Aorta (tissue), 5 donors: ENCODE measurements around the gene CDC23. TPM values are rescaled to one million over a fixed set of nuclear protein-coding genes. Genes with fewer than 3 reads are reported as not detected.

ENCODE experiments used
- ATAC-seq: fragments of 200-7000 bp; cut with Tn5 transposase; one replicate; pipeline ENCODE4 v1.9.1; 2022; ENCODE audit warnings: moderate library complexity; ENCODE audit not compliant: low FRiP score
- DNase-seq, 2 donors: peaks; one replicate each; pipeline ENCODE4 v3.0.0-alpha.2; 2020
- H3K27ac ChIP-seq, 2 donors: one replicate each; pipeline ENCODE4 v1.5.1; 2013; ENCODE audit warnings: low read length in 2 of 2, mild to moderate bottlenecking in 2 of 2, moderate library complexity in 2 of 2, control low read depth in 1 of 2, inconsistent platforms in 1 of 2, low read depth in 1 of 2
- H3K27me3 ChIP-seq, 2 donors: one replicate each; pipeline ENCODE4 v1.6.1; 2013; ENCODE audit warnings: control low read depth in 1 of 2, low read length in 1 of 2, mild to moderate bottlenecking in 1 of 2, moderate library complexity in 1 of 2; ENCODE audit not compliant: insufficient read depth in 2 of 2, control insufficient read depth in 1 of 2
- H3K36me3 ChIP-seq, 2 donors: one replicate each; pipeline ENCODE4 v1.6.1; 2013; ENCODE audit warnings: control low read depth in 1 of 2, low read length in 1 of 2, mild to moderate bottlenecking in 1 of 2; ENCODE audit not compliant: insufficient read depth in 2 of 2, control insufficient read depth in 1 of 2
- H3K4me1 ChIP-seq, 2 donors: one replicate each; pipeline ENCODE4 v1.6.1; 2013; ENCODE audit warnings: low read length in 2 of 2, control low read depth in 1 of 2, mild to moderate bottlenecking in 1 of 2, moderate library complexity in 1 of 2; ENCODE audit not compliant: insufficient read depth in 2 of 2, control insufficient read depth in 1 of 2
- H3K4me3 ChIP-seq, 2 donors: one replicate each; pipeline ENCODE4 v1.5.1; 2013; ENCODE audit warnings: low read length in 2 of 2, control low read depth in 1 of 2, mild to moderate bottlenecking in 1 of 2
- H3K9me3 ChIP-seq: one replicate; pipeline ENCODE4 v1.6.1; 2013; ENCODE audit warnings: mild to moderate bottlenecking, low read length; ENCODE audit not compliant: control insufficient read depth
- WGBS, 2 donors: extraction: QIAGEN DNeasy Blood & Tissue Kit; methylation state at CpG; one replicate each; pipeline ENCODE4 v1.1.7; 2013; 5-methylcytosine and 5-hydroxymethylcytosine counted together
- intact Hi-C, 2 donors: fragments of 100-400 bp; cut with DNase I; formaldehyde crosslinking; loops; one replicate each; pipeline versions ENCODE4 v1.14.2 to v1.15.0; 2022
- polyA plus RNA-seq, 2 donors: library from polyadenylated mRNA; stranded (reverse); fragments of 200-250 nt; gene quantifications; one replicate each; pipeline ENCODE4 v1.2.3, GENCODE V29; 2013
- total RNA-seq, 2 donors: library from RNA; stranded (reverse); fragmentation: NEBNext Ultra II Directional; extraction: Animal tissue kit (Norgen Biotek cat#: 25700); gene quantifications; one replicate each; pipeline ENCODE4 v1.2.1, GENCODE V29; 2021
- donor health status: healthy with polysubstance abuse.
- donor health status: Bipolar disorder and iron deficiency.
- donor health status: DM: no; HTN: no; CAD: no.
- donor health status: DM: no; HTN: no; CAD: no.
- donor health status: DM: yes; HTN: yes; CAD: no.

Gene CDC23
- total and polyA plus RNA-seq, 4 donors: 5.8 to 21.1 (median 16.7) TPM

DNA sequence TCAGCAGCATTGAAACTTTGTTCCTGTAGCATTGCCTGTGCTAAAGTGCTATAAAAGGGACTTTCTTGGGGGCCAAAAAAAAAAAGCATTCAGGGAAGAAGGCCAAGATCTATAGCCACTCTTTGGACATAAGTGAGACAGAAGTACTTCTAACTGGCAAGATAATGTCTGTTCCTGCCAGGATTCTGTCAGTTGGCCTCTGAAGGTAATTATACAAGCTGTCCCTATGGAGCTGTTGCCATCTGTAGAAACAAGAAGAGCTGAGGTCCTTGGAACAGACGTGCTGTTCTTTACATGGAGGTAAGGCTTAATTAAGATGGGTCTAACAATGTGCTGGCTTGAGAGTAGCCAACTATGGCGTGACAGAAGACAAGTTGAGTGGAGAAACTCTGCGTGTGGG is 24.5 kb downstream of the CDC23 start:
- DNase-seq: no peak
- no peak for ATAC-seq
- Histone ChIP-seq H3K9me3 (no peaks in the 10 kb centered on the region), H3K36me3 (peaks cover 15 to 16% of the 10 kb centered on the region in 2 donors), H3K27ac (no peak overlapping the region), H3K4me3 (no peak overlapping the region), H3K4me1 (no peaks in the 10 kb centered on the region), H3K27me3 (no peaks in the 10 kb centered on the region)
- intact Hi-C loops: no loop called here
- WGBS, 2 donors: 77 to 80% methylated on average over 3 of the region's 3 CpGs

DNA sequence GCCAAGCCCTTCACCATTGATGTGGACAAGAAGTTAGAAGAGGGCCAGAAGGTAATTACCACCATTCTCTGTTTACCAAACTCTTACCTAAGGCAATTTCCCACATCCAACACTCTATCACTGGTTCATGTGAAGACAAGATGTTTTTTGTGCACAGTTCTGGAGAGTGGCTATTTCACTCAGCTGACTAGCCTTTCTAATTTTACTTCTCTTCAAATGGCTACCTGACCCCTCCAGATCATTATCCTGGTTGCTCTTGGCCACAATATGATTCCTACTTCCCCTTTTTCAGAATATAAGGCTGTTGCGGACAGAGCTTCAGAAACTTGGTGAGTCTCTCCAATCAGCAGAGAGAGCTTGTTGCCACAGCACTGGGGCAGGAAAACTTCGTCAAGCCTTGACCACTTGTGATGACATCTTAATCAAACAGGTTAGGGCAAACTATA is 27.1 kb downstream of the CDC23 start:
- ATAC-seq (no peak), DNase-seq (no peak)
- H3K36me3 ChIP-seq: peaks cover 11% of the 10 kb centered on the region in 2 donors
- no peaks in the 10 kb centered on the region for H3K4me1 ChIP-seq
- H3K27ac ChIP-seq: no peak overlapping the region
- H3K9me3 ChIP-seq: no peaks in the 10 kb centered on the region
- WGBS, 2 donors: 84 to 87% methylated on average over 2 of the region's 2 CpGs
- intact Hi-C loops: no loop called here
- H3K27me3 ChIP-seq: no peaks in the 10 kb centered on the region
- H3K4me3 ChIP-seq: no peak overlapping the region

DNA sequence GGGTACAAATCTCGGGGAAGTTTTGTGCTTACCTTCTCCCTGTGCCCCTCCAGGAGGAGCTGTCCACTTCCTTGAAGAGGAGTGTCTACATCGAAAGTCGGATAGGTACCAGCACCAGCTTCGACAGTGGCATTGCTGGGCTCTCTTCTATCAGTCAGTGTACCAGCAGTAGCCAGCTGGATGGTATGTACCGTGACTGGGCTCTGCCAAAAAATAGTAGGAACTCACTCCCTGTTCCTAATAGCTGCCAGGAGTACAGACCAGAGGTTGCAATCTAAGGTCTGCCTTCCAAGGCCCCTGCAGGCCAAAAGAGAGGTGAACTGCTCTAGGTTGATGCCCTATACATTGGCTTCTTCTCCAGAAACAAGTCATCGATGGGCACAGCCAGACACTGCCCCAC is 30.3 kb downstream of the CDC23 start:
- 85 to 86% methylated on average over 6 of the region's 6 CpGs for whole genome bisulfite sequencing, 2 donors
- Histone ChIP-seq H3K27ac (no peak overlapping the region), H3K4me1 (no peaks in the 10 kb centered on the region), H3K4me3 (no peak overlapping the region), H3K36me3 (peaks cover 4% of the 10 kb centered on the region in 2 donors), H3K27me3 (no peaks in the 10 kb centered on the region), H3K9me3 (no peaks in the 10 kb centered on the region)
- no peak for DNase-seq
- intact Hi-C loops: no loop called here
- ATAC-seq: no peak

DNA sequence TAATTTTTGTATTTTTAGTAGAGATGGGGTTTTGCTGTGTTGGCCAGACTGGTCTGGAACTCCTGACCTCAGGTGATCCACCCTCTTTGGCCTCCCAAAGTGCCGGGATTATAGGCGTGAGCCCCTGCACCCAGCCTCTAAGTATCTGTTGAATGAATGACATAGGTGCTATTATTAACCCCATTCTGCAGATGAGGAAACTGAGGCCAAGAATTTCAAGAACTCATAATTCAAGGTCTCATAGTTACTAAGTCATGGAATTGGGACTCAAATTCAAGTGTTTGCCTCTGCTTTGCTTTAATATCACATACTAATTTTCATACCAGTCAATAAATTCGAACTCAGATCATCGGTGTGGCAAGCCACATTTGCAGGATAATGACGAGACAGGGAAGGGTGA is 32.3 kb downstream of the CDC23 start:
- Histone ChIP-seq H3K36me3 (peaks cover 4% of the 10 kb centered on the region in 2 donors), H3K27ac (no peak overlapping the region), H3K9me3 (no peaks in the 10 kb centered on the region), H3K4me3 (no peak overlapping the region), H3K4me1 (no peaks in the 10 kb centered on the region), H3K27me3 (no peaks in the 10 kb centered on the region)
- 91 to 92% methylated on average over 5 of the region's 5 CpGs for WGBS, 2 donors
- ATAC-seq (no peak), DNase-seq (no peak)
- intact Hi-C loops: no loop called here

DNA sequence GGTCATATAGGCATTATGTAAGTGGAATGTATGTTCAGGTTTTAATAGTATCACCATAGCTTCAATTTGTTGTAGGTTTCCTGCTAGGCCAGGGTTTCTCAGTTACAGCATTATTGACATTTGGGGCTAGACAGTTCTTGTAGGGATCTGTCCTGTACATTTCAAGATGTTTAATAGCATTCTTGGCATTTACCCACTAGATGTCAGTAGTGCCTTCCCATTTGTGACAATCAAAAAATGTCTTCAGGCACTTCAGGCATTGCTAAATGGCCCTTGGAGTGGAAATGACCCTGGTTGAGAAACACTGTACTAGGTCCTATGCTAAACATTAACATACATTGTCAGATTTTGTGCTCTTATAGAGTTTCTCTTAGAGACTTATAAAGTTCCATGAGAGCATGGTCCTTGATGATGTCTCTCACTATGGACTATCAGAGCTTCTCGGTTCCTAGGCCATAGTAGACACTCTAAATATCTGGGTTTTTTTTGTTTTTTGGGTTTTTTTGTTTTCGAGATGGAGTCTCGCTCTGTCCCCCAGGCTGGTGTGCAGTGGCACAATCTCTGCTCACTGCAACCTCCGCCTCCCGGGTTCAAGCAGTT is 32.8 kb downstream of the CDC23 start:
- Histone ChIP-seq H3K4me3 (no peak overlapping the region), H3K9me3 (no peaks in the 10 kb centered on the region), H3K27me3 (no peaks in the 10 kb centered on the region), H3K36me3 (peaks cover under 1 to 2% of the 10 kb centered on the region in 2 donors), H3K4me1 (no peaks in the 10 kb centered on the region), H3K27ac (no peak overlapping the region)
- WGBS, 2 donors: 73 to 74% methylated on average over 5 of the region's 5 CpGs
- intact Hi-C loops: no loop called here
- ATAC-seq (no peak), DNase-seq (no peak)

DNA sequence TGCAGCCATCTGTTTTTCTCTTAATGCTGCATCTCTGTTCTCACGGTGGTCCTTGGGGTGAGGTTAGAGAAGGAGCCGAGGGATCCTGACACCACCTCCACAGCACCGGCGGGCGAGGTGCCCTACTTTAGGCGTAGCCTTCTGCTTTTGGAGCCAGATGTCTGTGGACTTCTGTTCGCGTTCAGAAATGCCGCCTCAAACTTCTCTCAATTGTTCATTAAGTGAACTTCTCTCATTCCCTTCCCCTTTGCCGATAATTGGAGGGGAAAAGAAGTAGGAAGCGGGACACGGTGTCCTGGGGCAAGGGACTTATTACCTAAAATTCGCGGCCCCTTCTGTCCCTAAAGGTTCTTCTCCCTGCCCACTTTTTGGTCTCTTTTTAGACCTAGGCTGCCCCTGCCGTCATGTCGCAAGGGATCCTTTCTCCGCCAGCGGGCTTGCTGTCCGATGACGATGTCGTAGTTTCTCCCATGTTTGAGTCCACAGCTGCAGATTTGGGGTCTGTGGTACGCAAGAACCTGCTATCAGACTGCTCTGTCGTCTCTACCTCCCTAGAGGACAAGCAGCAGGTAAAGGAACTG is 33.8 kb downstream of the CDC23 start:
- DNase-seq (no peak), ATAC-seq (no peak)
- peaks cover 0 to 1% of the 10 kb centered on the region in 2 donors for H3K36me3 ChIP-seq
- H3K27me3 ChIP-seq: no peaks in the 10 kb centered on the region
- H3K4me1 ChIP-seq: no peaks in the 10 kb centered on the region
- H3K27ac ChIP-seq: no peak overlapping the region
- 1% methylated on average over 23 of the region's 23 CpGs for whole genome bisulfite sequencing, 2 donors
- intact Hi-C loops: no loop called here
- no peaks in the 10 kb centered on the region for H3K9me3 ChIP-seq
- H3K4me3 ChIP-seq: no peak overlapping the region

DNA sequence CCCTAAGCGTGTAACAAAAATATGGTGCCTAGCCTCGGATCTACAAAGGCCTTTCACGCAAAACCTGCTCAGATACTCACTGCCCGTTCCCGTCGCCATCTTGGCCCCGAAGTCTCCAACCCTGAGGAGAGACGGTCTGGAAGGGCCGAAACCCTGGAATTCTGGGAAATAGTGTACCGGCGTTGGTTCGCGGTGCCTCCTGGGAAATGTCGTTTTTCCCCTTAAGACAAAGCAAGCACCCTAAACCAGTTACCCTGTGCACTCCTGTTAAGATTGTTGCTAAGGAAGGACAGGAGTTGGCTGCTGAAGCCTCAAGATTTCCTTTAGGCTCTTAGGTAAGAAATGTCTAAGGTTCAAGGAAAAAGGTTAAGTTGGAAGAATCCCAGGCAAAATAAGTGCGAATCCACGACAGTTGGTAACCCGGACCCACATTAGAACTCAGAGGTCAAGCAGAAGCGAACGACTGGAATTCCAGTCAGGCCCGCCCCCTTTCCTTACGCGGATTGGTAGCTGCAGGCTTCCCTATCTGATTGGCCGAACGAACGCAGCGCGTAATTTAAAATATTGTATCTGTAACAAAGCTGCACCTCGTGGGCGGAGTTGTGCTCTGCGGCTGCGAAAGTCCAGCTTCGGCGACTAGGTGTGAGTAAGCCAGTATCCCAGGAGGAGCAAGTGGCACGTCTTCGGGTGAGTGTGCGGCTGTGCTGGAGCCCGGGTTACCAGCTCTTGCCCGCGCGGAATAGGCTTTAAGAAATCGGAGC is 34.4 kb downstream of the CDC23 start, which contains the start of the genes BRD8 and KIF20A:
TSS of gene BRD8 (minus strand) at position 115 of the 761 bp plus-strand sequence. CDS start at position 99, 16 bp downstream.
TSS of gene KIF20A (plus strand) at position 597 of the 761 bp plus-strand sequence. CDS start 569 bp downstream, outside the sequence.
- peak; percentile 95 to 98 for DNase-seq
- intact Hi-C loops: no loop called here
- Histone ChIP-seq H3K27ac (peak within 1 kb of the TSS in 1 of 2 donors; percentile 80), H3K4me1 (no peaks in the 10 kb centered on the region), H3K9me3 (no peaks in the 10 kb centered on the region), H3K4me3 (peak within 1 kb of the TSS; percentile 76 to 94), H3K27me3 (no peaks in the 10 kb centered on the region), H3K36me3 (peaks cover 0 to 2% of the 10 kb centered on the region in 2 donors)
- ATAC-seq: peak; percentile 98
- 0% methylated on average over 41 of the region's 41 CpGs for WGBS, 2 donors

DNA sequence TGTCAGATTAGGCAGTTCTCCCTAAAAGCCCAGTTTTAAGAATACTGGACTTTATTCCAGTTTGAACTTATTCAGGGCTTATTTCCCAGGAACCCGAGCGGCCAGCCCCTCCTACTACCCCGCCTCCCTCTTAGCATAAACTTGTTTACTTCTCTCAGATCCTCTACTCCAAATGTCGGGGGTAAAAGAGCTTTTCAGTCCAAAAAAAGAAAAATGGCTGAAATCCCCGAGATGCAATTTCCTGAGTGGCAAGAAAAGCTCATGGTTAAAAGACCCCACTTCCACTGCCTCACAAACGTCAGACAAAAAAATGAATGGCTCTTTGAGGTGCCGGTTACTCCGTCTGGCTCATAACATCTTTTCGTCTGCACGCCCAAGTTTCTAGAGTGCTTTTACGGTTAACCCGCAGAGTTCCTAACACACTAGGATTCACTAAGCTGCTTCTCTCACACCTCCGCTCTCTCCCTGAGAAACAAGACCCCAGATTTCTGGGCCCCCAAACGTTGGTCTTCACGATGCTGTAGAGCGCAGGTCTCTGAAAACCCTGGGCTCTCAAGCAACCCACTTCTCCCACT is 35.1 kb downstream of the CDC23 start:
- H3K27ac ChIP-seq: peak overlapping the region in 1 of 2 donors; percentile 80

More for the DNA sequence above, 35.1 kb downstream of the CDC23 start:
- H3K27me3 ChIP-seq: no peaks in the 10 kb centered on the region
- no peaks in the 10 kb centered on the region for H3K4me1 ChIP-seq
- DNase-seq: peak in 1 of 2 donors; percentile 53
- WGBS, 2 donors: 0 to 1% methylated on average over 16 of the region's 16 CpGs
- no peaks in the 10 kb centered on the region for H3K9me3 ChIP-seq
- H3K4me3 ChIP-seq: peak overlapping the region; percentile 76 to 94
- ATAC-seq: no peak
- intact Hi-C loops: no loop called here
- H3K36me3 ChIP-seq: peaks cover 0 to 4% of the 10 kb centered on the region in 2 donors
